Measurements from ENCODE around the gene PARD6A. TPM values are rescaled to one million over a fixed set of nuclear protein-coding genes. Genes with fewer than 3 reads are reported as not detected.
A peak's percentile ranks its signal among the peaks of the same experiment; 100 is the strongest.

The PARD6A gene
- polyA plus RNA-seq, 3 donors, result 2.7 to 6.9 (median 6.1) TPM

- Histone ChIP-seq H3K4me2 (replicated peaks; ENCODE audit: extremely low read depth, low read length, poor library complexity, severe bottlenecking) (no peak overlapping the region), H3K4me3 (replicated peaks in 1 of 3; ENCODE audit: low read depth in 2 of 3, low read length in 3 of 3) (no peak overlapping the region), H3K27ac (ENCODE audit: low read depth in 1 of 2, low read length in 2 of 2) (no peak overlapping the region), H3K27me3 (ENCODE audit: control insufficient read depth in 2 of 2, insufficient read depth in 2 of 2, low read length in 2 of 2) (no peaks in the 10 kb centered on the region), H4K20me1 (ENCODE audit: insufficient read depth, low read length) (peaks cover 7% of the 10 kb centered on the region), H2AFZ (ENCODE audit: insufficient read depth, low read depth, low read length, poor library complexity, severe bottlenecking) (no peak overlapping the region), H3K36me3 (replicated peaks in 1 of 2; ENCODE audit: control insufficient read depth in 1 of 2, insufficient read depth in 2 of 2, low read length in 2 of 2) (peaks cover 82 to 96% of the 10 kb centered on the region in 2 donors), H3K4me1 (ENCODE audit: control insufficient read depth in 1 of 2, insufficient read depth in 2 of 2, low read length in 2 of 2) (no peaks in the 10 kb centered on the region), H3K79me2 (ENCODE audit: insufficient read depth, low read length) (peaks cover 1% of the 10 kb centered on the region), H3K9ac (ENCODE audit: insufficient read depth, low read length, poor library complexity, severe bottlenecking) (no peak overlapping the region), H3K9me3 (replicated peaks in 1 of 2; ENCODE audit: control insufficient read depth in 1 of 2, insufficient read depth in 1 of 2, low read length in 2 of 2) (no peaks in the 10 kb centered on the region)
- Mint-ChIP-seq H3K4me1 (no peaks in the 10 kb centered on the region), H3K27me3 (ENCODE audit: low read depth in 3 of 3) (peaks cover 0 to 3% (median 0%) of the 10 kb centered on the region in 3 donors), H3K4me3 (no peak overlapping the region), H3K36me3 (peaks cover 63 to 98% of the 10 kb centered on the region in 2 donors), H3K27ac (no peak overlapping the region), H3K9me3 (no peaks in the 10 kb centered on the region)
- intact Hi-C loops (cut with micrococcal nuclease), result no loop called here
- over 99% methylated on average over 12 of the region's 14 CpGs for WGBS (ENCODE audit: insufficient coverage)
- no peak for TF ChIP-seq CTCF (IDR thresholded peaks at IDR 0.05)
- DNase-seq, result no peak
These were observed 32.5 kb upstream of the PARD6A start for GRCh38 chr16:67628216-67628615.

GRCh38 chr16:67632415-67633172 is 28.2 kb upstream of the PARD6A start:
- Mint-ChIP-seq H3K27ac (peak overlapping the region in 1 of 7 donors; percentile 24), H3K27me3 (ENCODE audit: low read depth in 3 of 3) (peaks cover 0 to 2% (median 2%) of the 10 kb centered on the region in 3 donors), H3K4me1 (no peaks in the 10 kb centered on the region), H3K36me3 (peaks cover 67 to 99% of the 10 kb centered on the region in 2 donors), H3K9me3 (no peaks in the 10 kb centered on the region), H3K4me3 (no peak overlapping the region)
- Histone ChIP-seq H2AFZ (ENCODE audit: insufficient read depth, low read depth, low read length, poor library complexity, severe bottlenecking) (no peak overlapping the region), H3K4me1 (ENCODE audit: control insufficient read depth in 1 of 2, insufficient read depth in 2 of 2, low read length in 2 of 2) (no peaks in the 10 kb centered on the region), H3K27me3 (ENCODE audit: control insufficient read depth in 2 of 2, insufficient read depth in 2 of 2, low read length in 2 of 2) (no peaks in the 10 kb centered on the region), H3K9ac (ENCODE audit: insufficient read depth, low read length, poor library complexity, severe bottlenecking) (no peak overlapping the region), H3K4me3 (replicated peaks in 1 of 3; ENCODE audit: low read depth in 2 of 3, low read length in 3 of 3) (no peak overlapping the region), H3K36me3 (replicated peaks in 1 of 2; ENCODE audit: control insufficient read depth in 1 of 2, insufficient read depth in 2 of 2, low read length in 2 of 2) (peaks cover 80 to 97% of the 10 kb centered on the region in 2 donors), H4K20me1 (ENCODE audit: insufficient read depth, low read length) (peaks cover 7% of the 10 kb centered on the region), H3K27ac (ENCODE audit: low read depth in 1 of 2, low read length in 2 of 2) (no peak overlapping the region), H3K4me2 (replicated peaks; ENCODE audit: extremely low read depth, low read length, poor library complexity, severe bottlenecking) (no peak overlapping the region), H3K9me3 (replicated peaks in 1 of 2; ENCODE audit: control insufficient read depth in 1 of 2, insufficient read depth in 1 of 2, low read length in 2 of 2) (no peaks in the 10 kb centered on the region), H3K79me2 (ENCODE audit: insufficient read depth, low read length) (no peaks in the 10 kb centered on the region)
- DNase-seq, result no peak
- 98% methylated on average over 2 of the region's 7 CpGs for WGBS (ENCODE audit: insufficient coverage)
- TF ChIP-seq CTCF (IDR thresholded peaks at IDR 0.05), result no peak
- intact Hi-C loops (cut with micrococcal nuclease), result no loop called here

Measured in CD14-positive monocyte (primary cell).